Duodenal mucosa (tissue), 2 donors: ENCODE data around the gene MUCL1.
"Not testable (repeated sequence)": the region's sequence is repeated elsewhere in the genome, so short reads cannot be mapped to it uniquely, and the experiment has no call there.

Experiments
- H3K27ac ChIP-seq: one replicate; pipeline ENCODE4 v1.7.0; 2013; ENCODE audit warnings: low read depth, low read length
- H3K27me3 ChIP-seq, 2 donors: one replicate each; pipeline ENCODE4 v1.7.0; 2013; ENCODE audit warnings: low read length in 2 of 2, control low read depth in 1 of 2; ENCODE audit not compliant: insufficient read depth in 2 of 2, control insufficient read depth in 1 of 2
- H3K36me3 ChIP-seq, 2 donors: one replicate each; pipeline ENCODE4 v1.7.0; 2013; ENCODE audit warnings: low read length in 2 of 2, control low read depth in 1 of 2; ENCODE audit not compliant: insufficient read depth in 2 of 2, control insufficient read depth in 1 of 2
- H3K4me1 ChIP-seq, 2 donors: one replicate each; pipeline ENCODE4 v1.7.0; 2013; ENCODE audit warnings: low read length in 2 of 2, control low read depth in 1 of 2; ENCODE audit not compliant: insufficient read depth in 2 of 2, control insufficient read depth in 1 of 2
- H3K4me3 ChIP-seq, 2 donors: one replicate each; pipeline ENCODE4 v1.7.0; 2013; ENCODE audit warnings: low read length in 2 of 2, low read depth in 1 of 2
- H3K9ac ChIP-seq, 2 donors: one replicate each; pipeline ENCODE4 v1.7.0; 2013; ENCODE audit warnings: low read length in 2 of 2, low read depth in 1 of 2
- H3K9me3 ChIP-seq, 2 donors: one replicate each; pipeline ENCODE4 v1.7.0; 2013; ENCODE audit warnings: low read length in 2 of 2, control low read depth in 1 of 2; ENCODE audit not compliant: control insufficient read depth in 1 of 2

The MUCL1 gene

GRCh38 chr12:54861927-54862326 lies 7.6 kb downstream of the MUCL1 start:
- Histone ChIP-seq H3K9ac (no peak overlapping the region), H3K9me3 (no peaks in the 10 kb centered on the region), H3K36me3 (no peaks in the 10 kb centered on the region), H3K27me3 (no peaks in the 10 kb centered on the region), H3K27ac (no peak overlapping the region), H3K4me1 (no peaks in the 10 kb centered on the region), H3K4me3 (no peak overlapping the region)

DNA sequence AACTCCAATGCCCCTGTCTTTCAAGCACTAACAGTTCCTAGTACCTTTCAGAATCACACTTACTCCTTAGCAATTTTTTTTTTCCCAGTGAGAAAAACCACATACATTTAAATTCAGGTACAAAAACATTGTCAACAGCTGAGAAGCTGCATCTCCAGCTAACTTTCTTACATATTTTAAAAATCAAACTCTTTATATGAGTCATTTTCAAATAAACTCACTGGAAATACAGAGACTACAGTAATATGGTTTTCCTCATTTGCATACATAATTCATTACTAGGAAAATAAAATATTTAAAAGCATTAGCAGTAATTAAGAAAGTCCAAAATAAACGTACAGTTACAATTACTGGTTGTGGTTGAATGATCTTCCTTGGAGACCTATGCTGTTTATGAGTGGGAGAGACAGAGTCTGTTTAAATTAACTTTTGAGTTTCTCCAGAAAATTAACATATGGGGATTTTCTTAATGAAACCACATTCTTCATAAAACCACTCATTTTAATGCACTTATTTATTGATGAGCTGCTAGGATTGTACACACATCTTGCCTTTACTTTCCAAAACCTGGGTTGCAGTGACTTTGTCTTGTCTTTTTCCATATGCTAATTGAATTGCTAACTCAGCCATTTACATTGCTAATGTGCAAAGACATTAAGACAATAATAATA lies 9.8 kb downstream of the MUCL1 start:
- no peaks in the 10 kb centered on the region for H3K9me3 ChIP-seq

DNA sequence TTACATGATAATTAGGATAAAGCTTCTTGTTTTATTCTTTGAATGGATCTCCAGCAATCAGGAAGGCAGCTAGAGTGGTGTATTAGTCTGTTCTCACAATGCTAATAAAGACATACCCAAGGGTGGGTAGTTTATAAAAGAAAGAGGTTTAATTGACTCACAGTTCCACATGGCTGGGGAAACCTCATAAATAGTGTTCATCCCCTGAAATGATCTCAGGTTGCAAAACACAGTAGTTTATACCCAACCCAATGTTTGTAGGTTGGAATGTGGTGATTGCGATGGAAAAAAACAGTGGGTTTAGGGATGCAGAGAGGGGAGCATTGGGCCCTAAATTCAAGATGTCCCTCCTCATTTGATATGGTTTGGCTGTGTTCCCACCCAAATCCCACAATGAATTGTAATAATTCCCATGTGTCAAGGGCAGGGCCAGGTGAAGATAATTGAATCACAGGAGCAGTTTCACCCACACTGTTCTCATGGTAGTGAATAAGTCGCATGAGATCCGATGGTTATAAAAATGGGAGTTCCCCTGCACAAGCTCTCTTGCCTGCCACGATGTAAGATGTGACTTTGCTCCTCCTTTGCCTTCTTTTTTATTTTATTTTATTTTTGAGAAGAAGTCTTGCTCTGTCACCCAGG lies 11.5 kb downstream of the MUCL1 start:
- Histone ChIP-seq H3K27ac (no peak overlapping the region), H3K4me1 (no peaks in the 10 kb centered on the region), H3K36me3 (no peaks in the 10 kb centered on the region), H3K4me3 (no peak overlapping the region), H3K9me3 (no peaks in the 10 kb centered on the region), H3K27me3 (no peaks in the 10 kb centered on the region), H3K9ac (no peak overlapping the region)

More for the DNA sequence above, 9.8 kb downstream of the MUCL1 start:
- H3K27me3 ChIP-seq: no peaks in the 10 kb centered on the region
- no peak overlapping the region for H3K27ac ChIP-seq
- H3K36me3 ChIP-seq: no peaks in the 10 kb centered on the region
- H3K4me1 ChIP-seq: no peaks in the 10 kb centered on the region
- no peak overlapping the region for H3K9ac ChIP-seq
- no peak overlapping the region for H3K4me3 ChIP-seq

GRCh38 chr12:54868690-54869089 lies 14.4 kb downstream of the MUCL1 start:
- H3K4me1 ChIP-seq: no peaks in the 10 kb centered on the region
- no peak overlapping the region for H3K9ac ChIP-seq
- no peak overlapping the region for H3K4me3 ChIP-seq
- H3K27ac ChIP-seq: no peak overlapping the region
- no peaks in the 10 kb centered on the region for H3K36me3 ChIP-seq
- no peaks in the 10 kb centered on the region for H3K9me3 ChIP-seq
- no peaks in the 10 kb centered on the region for H3K27me3 ChIP-seq

- H3K9me3 ChIP-seq: no peaks in the 10 kb centered on the region
- no peak overlapping the region for H3K9ac ChIP-seq
- no peaks in the 10 kb centered on the region for H3K27me3 ChIP-seq
- no peaks in the 10 kb centered on the region for H3K4me1 ChIP-seq
- no peak overlapping the region for H3K4me3 ChIP-seq
- H3K27ac ChIP-seq: no peak overlapping the region
- H3K36me3 ChIP-seq: no peaks in the 10 kb centered on the region
Observed at GRCh38 chr12:54870048-54870447, 15.7 kb downstream of the MUCL1 start.

DNA sequence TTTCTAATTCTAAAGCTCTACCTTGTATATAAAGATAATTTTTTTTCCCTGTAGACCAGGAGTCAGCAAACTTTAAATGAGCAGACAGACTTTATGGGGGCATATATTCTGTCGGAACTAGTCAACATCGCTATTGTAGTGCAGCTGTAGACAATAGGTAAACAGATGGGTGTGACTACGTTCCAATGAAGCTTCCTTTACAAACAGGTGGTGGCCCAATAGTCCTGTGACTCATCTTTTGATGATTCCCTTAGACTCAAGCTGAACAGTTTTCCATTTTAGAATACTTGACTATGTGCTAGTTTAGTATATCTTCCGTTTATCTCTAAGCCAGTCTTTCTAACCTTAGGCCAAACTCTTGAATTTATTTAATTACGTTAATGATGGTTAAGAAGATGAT lies 16.3 kb downstream of the MUCL1 start:
- Histone ChIP-seq H3K27me3 (no peaks in the 10 kb centered on the region), H3K9me3 (no peaks in the 10 kb centered on the region), H3K4me3 (no peak overlapping the region), H3K27ac (no peak overlapping the region), H3K4me1 (no peaks in the 10 kb centered on the region), H3K36me3 (no peaks in the 10 kb centered on the region), H3K9ac (no peak overlapping the region)

GRCh38 chr12:54879150-54879549 lies 24.8 kb downstream of the MUCL1 start:
- Histone ChIP-seq H3K27ac (no peak overlapping the region), H3K9me3 (no peaks in the 10 kb centered on the region), H3K36me3 (no peaks in the 10 kb centered on the region)

DNA sequence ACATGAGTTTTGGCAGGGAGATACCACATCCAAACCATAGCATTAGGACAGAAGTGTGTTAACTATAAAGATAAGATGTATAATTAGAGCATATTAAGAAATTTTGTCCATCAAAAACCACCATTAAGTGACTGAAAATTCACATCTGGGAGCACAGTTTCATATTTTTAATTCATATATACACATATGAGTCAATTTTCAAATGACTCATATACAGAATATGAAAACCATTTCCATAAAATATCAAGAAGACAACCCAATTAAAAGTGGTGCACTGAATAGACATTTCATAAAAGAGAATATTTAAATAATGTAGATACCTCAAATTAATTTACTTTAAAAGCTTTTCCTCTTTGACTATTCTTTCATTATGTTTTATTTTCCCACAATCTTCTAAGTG lies 25.3 kb downstream of the MUCL1 start:
- no peaks in the 10 kb centered on the region for H3K27me3 ChIP-seq
- no peaks in the 10 kb centered on the region for H3K9me3 ChIP-seq
- no peaks in the 10 kb centered on the region for H3K4me1 ChIP-seq
- no peaks in the 10 kb centered on the region for H3K36me3 ChIP-seq
- no peak overlapping the region for H3K4me3 ChIP-seq
- no peak overlapping the region for H3K27ac ChIP-seq
- H3K9ac ChIP-seq: no peak overlapping the region

More at GRCh38 chr12:54879150-54879549, 24.8 kb downstream of the MUCL1 start:
- Histone ChIP-seq H3K4me3 (no peak overlapping the region), H3K9ac (no peak overlapping the region), H3K4me1 (no peaks in the 10 kb centered on the region), H3K27me3 (no peaks in the 10 kb centered on the region)

GRCh38 chr12:54882079-54882478 lies 27.8 kb downstream of the MUCL1 start:
- no peak overlapping the region for H3K9ac ChIP-seq
- H3K9me3 ChIP-seq: no peaks in the 10 kb centered on the region
- H3K4me3 ChIP-seq: no peak overlapping the region
- no peak overlapping the region for H3K27ac ChIP-seq
- H3K4me1 ChIP-seq: no peaks in the 10 kb centered on the region
- H3K36me3 ChIP-seq: no peaks in the 10 kb centered on the region
- no peaks in the 10 kb centered on the region for H3K27me3 ChIP-seq

- not testable (repeated sequence) for H3K9ac ChIP-seq
Observed at GRCh38 chr12:54882597-54882996, 28.3 kb downstream of the MUCL1 start.

More at GRCh38 chr12:54882597-54882996, 28.3 kb downstream of the MUCL1 start:
- H3K4me3 ChIP-seq, H3K9me3 ChIP-seq, H3K27ac ChIP-seq, H3K27me3 ChIP-seq, H3K36me3 ChIP-seq, H3K4me1 ChIP-seq: not testable (repeated sequence)
